Measurements from ENCODE around the gene PROSER2.

The PROSER2 gene

GRCh38 chr10:11884706-11885423, 61.7 kb downstream of the PROSER2 start:
- Histone ChIP-seq H3K27ac (ENCODE audit: poor library complexity, severe bottlenecking) (peak overlapping the region; percentile 98), H3K4me1 (ENCODE audit: insufficient read depth, poor library complexity, severe bottlenecking) (peaks cover 50% of the 10 kb centered on the region), H3K27me3 (ENCODE audit: insufficient read depth, poor library complexity, severe bottlenecking) (no peaks in the 10 kb centered on the region), H3K9me3 (ENCODE audit: severe bottlenecking) (no peaks in the 10 kb centered on the region), H3K4me3 (ENCODE audit: severe bottlenecking) (no peak overlapping the region), H3K36me3 (ENCODE audit: low read depth) (no peaks in the 10 kb centered on the region)
- ATAC-seq (ENCODE audit: low read depth) (peak; percentile 47), DNase-seq (ENCODE audit: low spot score) (no peak)
- TF ChIP-seq CTCF (IDR thresholded peaks at IDR 0.05; ENCODE audit: poor library complexity, severe bottlenecking), result no peak

GRCh38 chr10:11885437-11886137, 62.4 kb downstream of the PROSER2 start:
- no peak for TF ChIP-seq CTCF (IDR thresholded peaks at IDR 0.05; ENCODE audit: poor library complexity, severe bottlenecking)
- Histone ChIP-seq H3K9me3 (ENCODE audit: severe bottlenecking) (no peaks in the 10 kb centered on the region), H3K27ac (ENCODE audit: poor library complexity, severe bottlenecking) (peak overlapping the region; percentile 98), H3K4me1 (ENCODE audit: insufficient read depth, poor library complexity, severe bottlenecking) (peaks cover 50% of the 10 kb centered on the region), H3K4me3 (ENCODE audit: severe bottlenecking) (no peak overlapping the region), H3K36me3 (ENCODE audit: low read depth) (no peaks in the 10 kb centered on the region), H3K27me3 (ENCODE audit: insufficient read depth, poor library complexity, severe bottlenecking) (no peaks in the 10 kb centered on the region)
- DNase-seq (ENCODE audit: low spot score) (no peak), ATAC-seq (ENCODE audit: low read depth) (no peak)

GRCh38 chr10:11886138-11886474, 63.0 kb downstream of the PROSER2 start:
- H3K4me1 ChIP-seq (ENCODE audit: insufficient read depth, poor library complexity, severe bottlenecking), result peaks cover 46% of the 10 kb centered on the region
- no peak for DNase-seq (ENCODE audit: low spot score)
- no peaks in the 10 kb centered on the region for H3K36me3 ChIP-seq (ENCODE audit: low read depth)
- no peaks in the 10 kb centered on the region for H3K27me3 ChIP-seq (ENCODE audit: insufficient read depth, poor library complexity, severe bottlenecking)
- no peaks in the 10 kb centered on the region for H3K9me3 ChIP-seq (ENCODE audit: severe bottlenecking)
- no peak for TF ChIP-seq CTCF (IDR thresholded peaks at IDR 0.05; ENCODE audit: poor library complexity, severe bottlenecking)
- no peak for ATAC-seq (ENCODE audit: low read depth)
- H3K27ac ChIP-seq (ENCODE audit: poor library complexity, severe bottlenecking), result peak overlapping the region; percentile 98
- H3K4me3 ChIP-seq (ENCODE audit: severe bottlenecking), result no peak overlapping the region

GRCh38 chr10:11886851-11887250, 63.7 kb downstream of the PROSER2 start:
- peaks cover 38% of the 10 kb centered on the region for H3K4me1 ChIP-seq (ENCODE audit: insufficient read depth, poor library complexity, severe bottlenecking)
- peak overlapping the region; percentile 98 for H3K27ac ChIP-seq (ENCODE audit: poor library complexity, severe bottlenecking)
- ATAC-seq (ENCODE audit: low read depth) (0 out of 3 replicates have a peak, but pooled peaks have one; percentile 2), DNase-seq (ENCODE audit: low spot score) (no peak)
- no peaks in the 10 kb centered on the region for H3K36me3 ChIP-seq (ENCODE audit: low read depth)
- no peak for TF ChIP-seq CTCF (IDR thresholded peaks at IDR 0.05; ENCODE audit: poor library complexity, severe bottlenecking)
- no peaks in the 10 kb centered on the region for H3K9me3 ChIP-seq (ENCODE audit: severe bottlenecking)
- no peak overlapping the region for H3K4me3 ChIP-seq (ENCODE audit: severe bottlenecking)
- no peaks in the 10 kb centered on the region for H3K27me3 ChIP-seq (ENCODE audit: insufficient read depth, poor library complexity, severe bottlenecking)

Measured in RWPE2 (cell line).